ENCODE results near the gene ADAMTSL3.

Gene ADAMTSL3

GRCh38 chr15:83653639-83654378 lies at the start of gene ADAMTSL3:
Gene ADAMTSL3 (plus strand): TSS chr15:83654123. CDS start chr15:83655762, 1,639 bp downstream.
- DNase-seq, result peak; percentile 24 to 65

GRCh38 chr15:83604549-83604948 lies 49.4 kb upstream of the ADAMTSL3 start:
- DNase-seq, result no peak

- DNase-seq, result no peak
Observed at GRCh38 chr15:83605111-83605945, 48.6 kb upstream of the ADAMTSL3 start.

GRCh38 chr15:83610132-83610531 lies 43.8 kb upstream of the ADAMTSL3 start:
- DNase-seq, result no peak

- DNase-seq, result no peak
Observed at GRCh38 chr15:83610901-83611685, 42.8 kb upstream of the ADAMTSL3 start.

- no peak for DNase-seq
Observed at GRCh38 chr15:83612226-83612625, 41.7 kb upstream of the ADAMTSL3 start.

- DNase-seq, result no peak
Observed at GRCh38 chr15:83612898-83613635, 40.9 kb upstream of the ADAMTSL3 start.

- DNase-seq, result no peak
Observed at GRCh38 chr15:83613714-83614113, 40.2 kb upstream of the ADAMTSL3 start.

- DNase-seq, result no peak
Observed at GRCh38 chr15:83616840-83617239, 37.1 kb upstream of the ADAMTSL3 start.

- DNase-seq, result no peak
Observed at GRCh38 chr15:83626171-83626802, 27.6 kb upstream of the ADAMTSL3 start.

GRCh38 chr15:83631534-83631933 lies 22.4 kb upstream of the ADAMTSL3 start:
- no peak for DNase-seq

GRCh38 chr15:83643201-83643600 lies 10.7 kb upstream of the ADAMTSL3 start:
- no peak for DNase-seq

GRCh38 chr15:83644439-83644838 lies 9.5 kb upstream of the ADAMTSL3 start:
- no peak for DNase-seq

GRCh38 chr15:83650831-83651230 lies 3.1 kb upstream of the ADAMTSL3 start:
- DNase-seq, result no peak

- no peak for DNase-seq
Observed at GRCh38 chr15:83651541-83651940, 2.4 kb upstream of the ADAMTSL3 start.

GRCh38 chr15:83652626-83653204 lies 1.2 kb upstream of the ADAMTSL3 start:
- DNase-seq, result peak in 1 of 2 experiments; percentile 11

GRCh38 chr15:83653288-83653638 lies 660 bp upstream of the ADAMTSL3 start:
- peak in 1 of 2 experiments; percentile 11 for DNase-seq

GRCh38 chr15:83654379-83655236 lies 685 bp downstream of the ADAMTSL3 start:
- peak; percentile 35 to 69 for DNase-seq

- DNase-seq, result no peak
Observed at GRCh38 chr15:83655237-83655616, 1.3 kb downstream of the ADAMTSL3 start.

GRCh38 chr15:83656192-83656591 lies 2.3 kb downstream of the ADAMTSL3 start:
- DNase-seq, result no peak
